Kidney epithelial cell (primary cell): ENCODE results near the gene CETP. TPM values are rescaled to one million over a fixed set of nuclear protein-coding genes. Genes with fewer than 3 reads are reported as not detected.
A peak's percentile ranks its signal among the peaks of the same experiment; 100 is the strongest.

Source experiments
- DNase-seq: peaks from one replicate; pipeline ENCODE4 v3.0.0-alpha.2; 2010; ENCODE audit warnings: low read depth
- H3K27me3 ChIP-seq: 2 replicates; pipeline ENCODE4 v1.6.0; 2011; ENCODE audit warnings: low read length; ENCODE audit not compliant: control insufficient read depth, insufficient read depth
- H3K36me3 ChIP-seq: 2 replicates; pipeline ENCODE4 v1.5.1; 2011; ENCODE audit warnings: low read length; ENCODE audit not compliant: control insufficient read depth, insufficient read depth
- H3K4me3 ChIP-seq: 2 replicates; pipeline ENCODE4 v1.5.1; 2011; ENCODE audit warnings: low read depth, mild to moderate bottlenecking, control low read depth, low read length
- total RNA-seq: library from RNA; depleted of rRNA; stranded (reverse); fragments of >200 nt; gene quantifications from 2 replicates; pipeline ENCODE4 v1.2.3, GENCODE V29; 2015
- TF ChIP-seq, protein P1 (sequence below): IDR thresholded peaks from 2 replicates; pipeline ENCODE4 v1.5.1; 2011; ENCODE audit warnings: mild to moderate bottlenecking, moderate library complexity, low read length, control low read depth, inconsistent platforms; ENCODE audit not compliant: insufficient read depth, poor library complexity, severe bottlenecking

Gene CETP
- total RNA-seq, 1 donor from 2014 or later: not detected

DNA sequence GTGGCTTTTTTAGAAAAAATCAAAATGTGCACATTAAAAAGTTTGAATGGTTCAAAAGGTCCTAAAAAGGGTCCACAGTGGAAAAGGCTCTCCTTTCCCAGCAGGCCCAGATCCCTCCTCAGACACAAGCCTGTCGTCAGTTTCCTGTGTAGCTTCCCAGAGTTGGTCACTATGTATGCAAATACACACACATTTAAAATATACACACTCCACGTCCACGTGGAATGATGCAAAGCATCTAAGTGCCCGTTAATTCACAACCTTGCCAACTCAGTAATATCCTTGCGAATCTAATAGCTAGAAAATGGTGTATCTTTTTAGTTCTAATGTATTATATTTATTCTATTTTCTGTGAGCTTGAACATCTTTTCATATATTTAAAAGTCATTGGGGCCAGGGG lies 45.3 kb downstream of the CETP start:
- no peaks in the 10 kb centered on the region for H3K36me3 ChIP-seq
- no peaks in the 10 kb centered on the region for H3K27me3 ChIP-seq
- no peak overlapping the region for H3K4me3 ChIP-seq
- no peak for DNase-seq
- TF ChIP-seq, protein P1, sequence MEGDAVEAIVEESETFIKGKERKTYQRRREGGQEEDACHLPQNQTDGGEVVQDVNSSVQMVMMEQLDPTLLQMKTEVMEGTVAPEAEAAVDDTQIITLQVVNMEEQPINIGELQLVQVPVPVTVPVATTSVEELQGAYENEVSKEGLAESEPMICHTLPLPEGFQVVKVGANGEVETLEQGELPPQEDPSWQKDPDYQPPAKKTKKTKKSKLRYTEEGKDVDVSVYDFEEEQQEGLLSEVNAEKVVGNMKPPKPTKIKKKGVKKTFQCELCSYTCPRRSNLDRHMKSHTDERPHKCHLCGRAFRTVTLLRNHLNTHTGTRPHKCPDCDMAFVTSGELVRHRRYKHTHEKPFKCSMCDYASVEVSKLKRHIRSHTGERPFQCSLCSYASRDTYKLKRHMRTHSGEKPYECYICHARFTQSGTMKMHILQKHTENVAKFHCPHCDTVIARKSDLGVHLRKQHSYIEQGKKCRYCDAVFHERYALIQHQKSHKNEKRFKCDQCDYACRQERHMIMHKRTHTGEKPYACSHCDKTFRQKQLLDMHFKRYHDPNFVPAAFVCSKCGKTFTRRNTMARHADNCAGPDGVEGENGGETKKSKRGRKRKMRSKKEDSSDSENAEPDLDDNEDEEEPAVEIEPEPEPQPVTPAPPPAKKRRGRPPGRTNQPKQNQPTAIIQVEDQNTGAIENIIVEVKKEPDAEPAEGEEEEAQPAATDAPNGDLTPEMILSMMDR: no peak

DNA sequence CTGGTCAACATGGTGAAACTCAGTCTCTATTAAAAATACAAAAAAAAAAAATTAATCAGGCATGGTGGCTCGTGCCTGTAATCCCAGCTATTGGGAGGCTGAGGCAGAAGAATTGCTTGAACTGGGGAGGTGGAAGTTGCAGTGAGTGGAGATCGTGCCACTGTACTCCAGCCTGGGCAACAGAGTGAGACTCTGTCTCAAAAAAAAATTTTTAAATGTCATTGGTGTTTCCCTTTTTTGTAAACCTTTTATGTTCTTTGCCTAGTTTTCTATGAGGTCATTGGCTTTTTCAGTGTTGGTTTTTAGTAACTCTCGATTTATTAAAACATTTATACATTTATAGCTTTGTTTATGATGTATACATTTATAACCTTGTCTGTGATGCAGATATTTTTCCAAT lies 45.8 kb downstream of the CETP start:
- TF ChIP-seq, protein P1: no peak
- no peak for DNase-seq
- Histone ChIP-seq H3K27me3 (no peaks in the 10 kb centered on the region), H3K4me3 (no peak overlapping the region), H3K36me3 (no peaks in the 10 kb centered on the region)

DNA sequence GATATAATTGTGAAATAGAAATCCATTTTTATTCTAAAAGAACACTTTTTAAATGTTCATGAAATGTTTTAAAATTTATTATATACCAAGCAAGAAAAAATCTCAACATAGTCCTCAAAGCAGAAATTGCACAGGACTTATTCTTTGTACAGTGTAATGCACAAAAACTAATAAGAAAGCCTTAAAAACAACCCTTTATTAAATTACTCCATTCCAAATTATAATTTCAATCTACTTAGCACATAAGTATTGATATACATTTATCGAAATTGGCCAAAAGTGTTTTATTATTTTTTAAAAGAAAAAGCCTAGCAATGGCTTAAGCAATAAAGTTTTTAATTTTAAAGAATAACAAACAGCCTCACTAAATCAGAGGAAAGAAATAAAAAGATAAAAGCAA lies 46.7 kb downstream of the CETP start:
- no peaks in the 10 kb centered on the region for H3K36me3 ChIP-seq
- H3K4me3 ChIP-seq: no peak overlapping the region
- H3K27me3 ChIP-seq: no peaks in the 10 kb centered on the region
- TF ChIP-seq, protein P1: no peak
- DNase-seq: no peak

DNA sequence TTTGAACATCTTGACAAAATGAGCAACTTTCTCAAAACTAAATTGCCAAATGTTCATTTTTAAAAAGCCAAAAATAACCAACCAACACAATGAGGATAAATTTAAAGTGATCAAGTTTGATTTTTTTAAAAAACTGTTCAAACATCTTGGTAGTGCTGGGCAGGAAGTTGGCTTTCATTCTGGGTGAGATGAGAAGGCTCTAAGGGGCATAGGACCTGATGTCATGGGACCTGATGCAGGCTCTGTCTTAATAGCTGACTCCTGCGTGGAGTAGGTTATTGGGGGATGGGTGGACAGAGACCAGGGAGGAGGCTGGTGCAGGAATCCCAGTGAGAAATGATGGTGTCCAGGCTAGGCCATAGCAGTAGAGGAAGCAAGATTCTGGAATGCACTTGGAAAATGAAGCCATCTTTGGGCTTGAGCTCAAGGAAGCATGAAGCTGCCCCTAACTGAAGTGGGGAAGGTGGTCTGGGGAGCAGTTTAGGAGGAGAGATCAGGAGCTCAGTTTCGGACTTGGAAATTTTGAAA lies 48.0 kb downstream of the CETP start:
- Histone ChIP-seq H3K36me3 (no peaks in the 10 kb centered on the region), H3K4me3 (no peak overlapping the region), H3K27me3 (no peaks in the 10 kb centered on the region)
- TF ChIP-seq, protein P1: no peak
- no peak for DNase-seq

DNA sequence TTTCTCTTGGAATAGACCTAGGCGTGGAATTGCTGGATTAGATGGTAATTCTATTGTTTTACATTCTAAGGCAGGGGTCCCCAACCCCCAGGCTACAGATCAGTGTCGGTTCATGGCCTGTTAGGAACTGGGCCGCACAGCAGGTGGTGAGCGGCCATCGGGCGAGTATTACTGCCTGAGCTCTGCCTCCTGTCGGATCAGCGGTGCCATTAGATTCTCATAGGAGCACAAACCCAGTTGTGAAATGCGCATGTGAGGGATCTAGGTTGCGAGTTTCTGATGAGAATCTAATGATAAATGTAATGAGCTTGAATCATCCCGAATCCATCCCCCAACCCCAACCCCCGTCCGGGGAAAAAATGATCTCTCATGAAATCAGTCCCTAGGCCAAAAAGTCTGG lies 50.6 kb downstream of the CETP start:
- Histone ChIP-seq H3K27me3 (no peaks in the 10 kb centered on the region), H3K4me3 (no peak overlapping the region), H3K36me3 (no peaks in the 10 kb centered on the region)
- TF ChIP-seq, protein P1: no peak
- DNase-seq: no peak

DNA sequence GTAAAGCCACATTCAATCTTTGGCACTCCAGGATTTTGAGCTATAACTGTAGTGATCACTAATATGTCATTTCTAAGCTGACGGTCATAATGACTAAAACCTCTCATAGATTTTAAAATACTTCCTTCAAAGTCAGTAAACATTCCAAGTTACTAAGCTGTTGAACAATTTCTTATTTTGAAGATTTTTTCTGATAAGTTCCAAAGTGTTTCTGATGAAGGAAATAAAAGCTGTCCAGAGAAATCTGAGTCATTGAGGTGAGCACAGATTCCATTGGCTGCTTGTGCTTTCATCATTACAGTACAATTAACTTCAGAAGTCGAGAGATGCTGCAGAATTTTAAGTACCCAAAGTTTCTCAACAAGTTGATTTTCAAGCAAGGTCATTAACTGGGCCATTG lies 51.5 kb downstream of the CETP start:
- DNase-seq: peak; percentile 58
- TF ChIP-seq, protein P1: no peak
- no peaks in the 10 kb centered on the region for H3K27me3 ChIP-seq
- H3K4me3 ChIP-seq: no peak overlapping the region
- H3K36me3 ChIP-seq: no peaks in the 10 kb centered on the region
